Measurements from ENCODE around the gene ECE1. TPM values are rescaled to one million over a fixed set of nuclear protein-coding genes. Genes with fewer than 3 reads are reported as not detected.

Gene ECE1
- polyA plus RNA-seq, 3 donors = 10.6 to 42.4 (median 23.3) TPM

GRCh38 chr1:21313886-21314721 lies 23.8 kb upstream of the ECE1 start:
- peaks cover 0 to 5% of the 10 kb centered on the region in 2 donors for H3K9me3 ChIP-seq (replicated peaks in 1 of 2; ENCODE audit: control insufficient read depth in 1 of 2, insufficient read depth in 1 of 2, low read length in 2 of 2)
- intact Hi-C loops (cut with micrococcal nuclease) = no loop called here
- DNase-seq = peak in 1 of 3 donors; percentile 46
- no peaks in the 10 kb centered on the region for H3K27me3 ChIP-seq (ENCODE audit: control insufficient read depth in 2 of 2, insufficient read depth in 2 of 2, low read length in 2 of 2)
- no peaks in the 10 kb centered on the region for H3K36me3 ChIP-seq (replicated peaks in 1 of 2; ENCODE audit: control insufficient read depth in 1 of 2, insufficient read depth in 2 of 2, low read length in 2 of 2)
- H3K79me2 ChIP-seq (ENCODE audit: insufficient read depth, low read length) = no peaks in the 10 kb centered on the region
- H4K20me1 ChIP-seq (ENCODE audit: insufficient read depth, low read length) = no peaks in the 10 kb centered on the region
- H3K27me3 Mint-ChIP-seq (ENCODE audit: low read depth in 3 of 3) = peaks cover 10 to 43% (median 24%) of the 10 kb centered on the region in 3 donors
- no peak overlapping the region for H3K4me3 ChIP-seq (replicated peaks in 1 of 3; ENCODE audit: low read depth in 2 of 3, low read length in 3 of 3)
- H3K4me1 ChIP-seq (ENCODE audit: control insufficient read depth in 1 of 2, insufficient read depth in 2 of 2, low read length in 2 of 2) = peaks cover 10 to 14% of the 10 kb centered on the region in 2 donors
- no peak overlapping the region for H3K4me2 ChIP-seq (replicated peaks; ENCODE audit: extremely low read depth, low read length, poor library complexity, severe bottlenecking)
- H3K36me3 Mint-ChIP-seq = peaks cover 17 to 25% of the 10 kb centered on the region in 2 donors
- peak overlapping the region in 1 of 2 donors; percentile 70 for H3K4me3 Mint-ChIP-seq
- no peak overlapping the region for H3K27ac ChIP-seq (ENCODE audit: low read depth in 1 of 2, low read length in 2 of 2)
- TF ChIP-seq CTCF (IDR thresholded peaks at IDR 0.05) = no peak
- no peak overlapping the region for H3K9ac ChIP-seq (ENCODE audit: insufficient read depth, low read length, poor library complexity, severe bottlenecking)
- H3K27ac Mint-ChIP-seq = peak overlapping the region in 3 of 7 donors; percentile 18 to 73 (median 54)
- no peak overlapping the region for H2AFZ ChIP-seq (ENCODE audit: insufficient read depth, low read depth, low read length, poor library complexity, severe bottlenecking)
- H3K4me1 Mint-ChIP-seq = peaks cover 29% of the 10 kb centered on the region
- H3K9me3 Mint-ChIP-seq = peaks cover 0 to 12% (median 6%) of the 10 kb centered on the region in 7 donors
- WGBS (ENCODE audit: insufficient coverage) = 86% methylated on average over 12 of the region's 19 CpGs

- peak overlapping the region in 1 of 2 donors; percentile 39 for H3K4me3 Mint-ChIP-seq
- Histone ChIP-seq H3K9ac (ENCODE audit: insufficient read depth, low read length, poor library complexity, severe bottlenecking) (no peak overlapping the region), H3K27me3 (ENCODE audit: control insufficient read depth in 2 of 2, insufficient read depth in 2 of 2, low read length in 2 of 2) (no peaks in the 10 kb centered on the region), H3K9me3 (replicated peaks in 1 of 2; ENCODE audit: control insufficient read depth in 1 of 2, insufficient read depth in 1 of 2, low read length in 2 of 2) (peaks cover 0 to 5% of the 10 kb centered on the region in 2 donors), H4K20me1 (ENCODE audit: insufficient read depth, low read length) (no peaks in the 10 kb centered on the region), H3K27ac (ENCODE audit: low read depth in 1 of 2, low read length in 2 of 2) (no peak overlapping the region), H2AFZ (ENCODE audit: insufficient read depth, low read depth, low read length, poor library complexity, severe bottlenecking) (no peak overlapping the region), H3K79me2 (ENCODE audit: insufficient read depth, low read length) (no peaks in the 10 kb centered on the region), H3K36me3 (replicated peaks in 1 of 2; ENCODE audit: control insufficient read depth in 1 of 2, insufficient read depth in 2 of 2, low read length in 2 of 2) (no peaks in the 10 kb centered on the region), H3K4me3 (replicated peaks in 1 of 3; ENCODE audit: low read depth in 2 of 3, low read length in 3 of 3) (no peak overlapping the region), H3K4me2 (replicated peaks; ENCODE audit: extremely low read depth, low read length, poor library complexity, severe bottlenecking) (no peak overlapping the region), H3K4me1 (ENCODE audit: control insufficient read depth in 1 of 2, insufficient read depth in 2 of 2, low read length in 2 of 2) (peaks cover 10 to 14% of the 10 kb centered on the region in 2 donors)
- no peak for TF ChIP-seq CTCF (IDR thresholded peaks at IDR 0.05)
- H3K27ac Mint-ChIP-seq = peak overlapping the region in 4 of 7 donors; percentile 18 to 73 (median 62)
- H3K36me3 Mint-ChIP-seq = peaks cover 17 to 20% of the 10 kb centered on the region in 2 donors
- DNase-seq = no peak
- peaks cover 10 to 49% (median 27%) of the 10 kb centered on the region in 3 donors for H3K27me3 Mint-ChIP-seq (ENCODE audit: low read depth in 3 of 3)
- H3K9me3 Mint-ChIP-seq = peaks cover 0 to 12% (median 6%) of the 10 kb centered on the region in 7 donors
- intact Hi-C loops (cut with micrococcal nuclease) = no loop called here
- peaks cover 27% of the 10 kb centered on the region for H3K4me1 Mint-ChIP-seq
- 55% methylated on average over 4 of the region's 6 CpGs for WGBS (ENCODE audit: insufficient coverage)
Measured at GRCh38 chr1:21313203-21313885, 23.1 kb upstream of the ECE1 start.
